ENCODE results near the gene XIRP2. TPM values are rescaled to one million over a fixed set of nuclear protein-coding genes. Genes with fewer than 3 reads are reported as not detected.

Gene XIRP2
- total and polyA plus RNA-seq, 2 of the 8 experiments (the other 6 are each of a cell fraction or from before 2014, with no cell fraction given) = 0.11 TPM; not detected in 1

DNA sequence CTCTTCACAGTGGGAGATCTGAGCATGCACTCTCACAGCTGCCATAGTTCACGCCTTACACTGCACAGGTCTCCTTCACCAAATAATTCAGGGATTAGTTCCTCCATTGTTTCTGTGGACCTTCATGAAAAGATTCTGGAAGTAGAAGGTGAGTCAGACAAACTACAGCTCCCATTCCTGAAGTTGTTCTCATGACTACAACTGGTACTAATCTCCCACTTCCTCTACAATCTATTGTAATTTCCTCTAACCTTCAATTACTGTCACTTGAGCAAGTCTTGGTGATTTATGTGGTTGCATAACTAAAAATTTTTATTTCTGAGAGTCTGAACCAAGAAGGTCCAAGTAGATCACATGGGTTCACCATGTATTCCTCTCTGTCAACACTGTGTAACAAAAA lies 128.7 kb downstream of the XIRP2 start:
- H3K79me1 ChIP-seq (ENCODE audit: low read depth, low read length) = no peaks in the 10 kb centered on the region
- DNase-seq (ENCODE audit: low read depth in 1 of 2, low spot score in 2 of 2) (no peak), FAIRE-seq (no peak)
- no peak overlapping the region for H2BK12ac ChIP-seq (ENCODE audit: low read depth, low read length)
- H3K23me2 ChIP-seq (ENCODE audit: low read depth, low read length) = no peaks in the 10 kb centered on the region
- no peak overlapping the region for H3K4me3 ChIP-seq (ENCODE audit: extremely low read depth in 1 of 4, insufficient read depth in 2 of 4, low read depth in 3 of 4, low read length in 4 of 4)
- TF ChIP-seq, protein P1, sequence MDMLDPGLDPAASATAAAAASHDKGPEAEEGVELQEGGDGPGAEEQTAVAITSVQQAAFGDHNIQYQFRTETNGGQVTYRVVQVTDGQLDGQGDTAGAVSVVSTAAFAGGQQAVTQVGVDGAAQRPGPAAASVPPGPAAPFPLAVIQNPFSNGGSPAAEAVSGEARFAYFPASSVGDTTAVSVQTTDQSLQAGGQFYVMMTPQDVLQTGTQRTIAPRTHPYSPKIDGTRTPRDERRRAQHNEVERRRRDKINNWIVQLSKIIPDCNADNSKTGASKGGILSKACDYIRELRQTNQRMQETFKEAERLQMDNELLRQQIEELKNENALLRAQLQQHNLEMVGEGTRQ (IDR thresholded peaks at IDR 0.05; ENCODE audit: low read length) = no peak
- H4K8ac ChIP-seq (ENCODE audit: extremely low read depth, insufficient read depth, low read length) = no peak overlapping the region
- no peaks in the 10 kb centered on the region for H3K36me3 ChIP-seq (ENCODE audit: control insufficient read depth in 2 of 4, insufficient read depth in 4 of 4, low read length in 3 of 4)
- no peak overlapping the region for H2AK5ac ChIP-seq (ENCODE audit: low read depth, low read length)
- H2BK120ac ChIP-seq (replicated peaks; ENCODE audit: low read depth, low read length) = no peak overlapping the region
- no peak overlapping the region for H4K5ac ChIP-seq (ENCODE audit: insufficient read length, low read depth, low read length)
- WGBS, 2 experiments (ENCODE audit: extremely low coverage in 1 of 2, insufficient coverage in 1 of 2, insufficient read length in 1 of 2, insufficient replicate concordance in 2 of 2, low coverage in 1 of 2, low lambda C conversion rate in 2 of 2, missing lambda C conversion rate in 1 of 2) = 79% methylated on average over 1 of the region's 1 CpG; no CpG with 5 or more reads in 1 of the 2 experiments
- no peak overlapping the region for H2BK5ac ChIP-seq (ENCODE audit: low read depth, low read length)
- H3K27ac ChIP-seq (ENCODE audit: low read depth, low read length) = no peak overlapping the region
- H3K56ac ChIP-seq (replicated peaks; ENCODE audit: insufficient read length, low read depth, low read length) = no peak overlapping the region
- H3K4ac ChIP-seq (replicated peaks; ENCODE audit: insufficient read length, low read depth, low read length) = no peak overlapping the region
- H2BK20ac ChIP-seq (ENCODE audit: low read length) = no peak overlapping the region
- no peak overlapping the region for H2BK15ac ChIP-seq (ENCODE audit: low read length)
- H3K23ac ChIP-seq (ENCODE audit: insufficient read length) = no peak overlapping the region
- no peak overlapping the region for H3K4me2 ChIP-seq (ENCODE audit: insufficient read depth in 1 of 2, low read depth in 2 of 2, low read length in 2 of 2)
- H3K14ac ChIP-seq (ENCODE audit: insufficient read length) = no peak overlapping the region
- no peaks in the 10 kb centered on the region for H3K9me3 ChIP-seq (ENCODE audit: insufficient read depth in 2 of 2, low read depth in 1 of 2, low read length in 1 of 2)
- H3K79me2 ChIP-seq (ENCODE audit: control insufficient read depth in 1 of 2, insufficient read depth in 2 of 2, low read length in 2 of 2) = no peaks in the 10 kb centered on the region
- H3K27me3 ChIP-seq (replicated peaks in 1 of 4; ENCODE audit: control insufficient read depth in 3 of 4, extremely low read depth in 1 of 4, insufficient read depth in 3 of 4, low read length in 3 of 4) = no peaks in the 10 kb centered on the region
- no peak overlapping the region for H3K9ac ChIP-seq (replicated peaks in 1 of 4; ENCODE audit: extremely low read depth in 1 of 4, low read depth in 3 of 4, low read length in 3 of 4)
- no peak overlapping the region for H2AFZ ChIP-seq (ENCODE audit: low read length)
- H3K4me1 ChIP-seq (replicated peaks in 1 of 4; ENCODE audit: control insufficient read depth in 3 of 4, insufficient read depth in 4 of 4, low read length in 3 of 4) = no peaks in the 10 kb centered on the region
- POLR2A ChIA-PET (ENCODE audit: partially characterized antibody) = no interaction called here
- CTCF ChIA-PET (ENCODE audit: partially characterized antibody) = no interaction called here
- H3K18ac ChIP-seq (ENCODE audit: extremely low read depth, low read length) = no peak overlapping the region
- no peaks in the 10 kb centered on the region for H4K20me1 ChIP-seq (replicated peaks in 1 of 2; ENCODE audit: control insufficient read depth in 1 of 2, insufficient read depth in 2 of 2, low read length in 2 of 2)
- no peak overlapping the region for H4K91ac ChIP-seq (replicated peaks; ENCODE audit: insufficient read length, low read length)

Measured in H1 (cell line).